Natural killer cell (primary cell): ENCODE measurements around the gene NSF. TPM values are rescaled to one million over a fixed set of nuclear protein-coding genes. Genes with fewer than 3 reads are reported as not detected.

ENCODE experiments used
- ATAC-seq, 3 donors: fragments of 150-1000 bp in 2 of 3; fragments of 200-7000 bp in 1 of 3; cut with Tn5 transposase; 1 replicate in 1 of 3; 2 replicates in 2 of 3; pipeline ENCODE4 v1.10.0; 2021; ENCODE audit warnings: mild to moderate bottlenecking in 2 of 3, moderate library complexity in 2 of 3
- DNase-seq, 2 donors: peaks; one replicate each; pipeline versions ENCODE4 v3.0.0 to v3.0.0-alpha.2; 2013 to 2021; ENCODE audit warnings: mixed read lengths in 1 of 2
- H3K27ac ChIP-seq: one replicate; pipeline ENCODE4 v1.5.1; 2013; ENCODE audit warnings: mild to moderate bottlenecking, low read length
- H3K27me3 ChIP-seq: one replicate; pipeline ENCODE4 v1.6.1; 2013; ENCODE audit warnings: low read length; ENCODE audit not compliant: control insufficient read depth, insufficient read depth
- H3K36me3 ChIP-seq: one replicate; pipeline ENCODE4 v1.6.1; 2013; ENCODE audit warnings: low read length; ENCODE audit not compliant: control insufficient read depth, insufficient read depth
- H3K4me1 ChIP-seq: one replicate; pipeline ENCODE4 v1.6.1; 2013; ENCODE audit warnings: low read length; ENCODE audit not compliant: control insufficient read depth, insufficient read depth
- H3K4me3 ChIP-seq: one replicate; pipeline ENCODE4 v1.5.1; 2013; ENCODE audit warnings: low read length
- H3K9me3 ChIP-seq: one replicate; pipeline ENCODE4 v1.6.1; 2013; ENCODE audit warnings: low read length; ENCODE audit not compliant: control insufficient read depth, insufficient read depth
- H3K27ac Mint-ChIP-seq, 2 donors: one replicate each; pipeline ENCODE4 v1.8.0; 2022; ENCODE audit warnings: mild to moderate bottlenecking in 2 of 2, mixed read lengths in 2 of 2, moderate library complexity in 1 of 2
- H3K27me3 Mint-ChIP-seq, 2 donors: one replicate each; pipeline ENCODE4 v1.8.0; 2022; ENCODE audit warnings: low read depth in 2 of 2, mixed read lengths in 2 of 2
- H3K36me3 Mint-ChIP-seq: one replicate; pipeline ENCODE4 v1.8.0; 2022; ENCODE audit warnings: mixed read lengths
- H3K4me1 Mint-ChIP-seq, 2 donors: one replicate each; pipeline ENCODE4 v1.8.0; 2022; ENCODE audit warnings: mixed read lengths in 2 of 2
- H3K4me3 Mint-ChIP-seq: one replicate; pipeline ENCODE4 v1.8.0; 2022; ENCODE audit warnings: mild to moderate bottlenecking, moderate library complexity, mixed read lengths
- H3K9me3 Mint-ChIP-seq, 2 donors: one replicate each; pipeline ENCODE4 v1.8.0; 2022; ENCODE audit warnings: mixed read lengths in 2 of 2
- CTCF ChIP-seq: fragments of 200-600 bp; IDR thresholded peaks from one replicate; pipeline ENCODE4 v1.8.0; 2022; ENCODE audit warnings: antibody characterized with exemption
- WGBS: methylation state at CpG from one replicate; pipeline ENCODE4 v1.1.7; 2013; ENCODE audit warnings: missing lambda C conversion rate; ENCODE audit not compliant: insufficient coverage; 5-methylcytosine and 5-hydroxymethylcytosine counted together
- intact Hi-C: fragments of 100-400 bp; cut with micrococcal nuclease; formaldehyde crosslinking; loops from one replicate; pipeline ENCODE4 v1.14.2; 2022
- total RNA-seq, 4 donors: library from RNA; stranded (reverse); fragments of 120-200 nt in 1 of 4; gene quantifications; one replicate each; pipeline versions ENCODE4 v1.2.3 to v1.2.4, GENCODE V29; 2013 to 2022

The NSF gene
- total RNA-seq, 3 donors from 2014 or later (not counting 1 experiment from before 2014, with no cell fraction given), result 32.2 to 45.1 (median 39.9) TPM

- under 1% methylated on average over 6 of the region's 6 CpGs for WGBS
- no peak for TF ChIP-seq CTCF
- no peaks in the 10 kb centered on the region for H3K9me3 Mint-ChIP-seq
Measured at GRCh38 chr17:46773221-46773605, 182.7 kb downstream of the NSF start.

GRCh38 chr17:46773676-46774075 is 183.2 kb downstream of the NSF start:
- Histone ChIP-seq H3K27me3 (peaks cover 7% of the 10 kb centered on the region), H3K36me3 (no peaks in the 10 kb centered on the region), H3K4me1 (peaks cover 40% of the 10 kb centered on the region), H3K9me3 (no peaks in the 10 kb centered on the region), H3K4me3 (no peak overlapping the region), H3K27ac (no peak overlapping the region)
- DNase-seq (no peak), ATAC-seq (no peak)
- peaks cover 7 to 15% of the 10 kb centered on the region in 2 donors for H3K27me3 Mint-ChIP-seq
- 72% methylated on average over 15 of the region's 15 CpGs for WGBS
- no peak overlapping the region for H3K27ac Mint-ChIP-seq
- TF ChIP-seq CTCF, result no peak
- no peaks in the 10 kb centered on the region for H3K36me3 Mint-ChIP-seq
- H3K4me1 Mint-ChIP-seq, result peaks cover 5 to 6% of the 10 kb centered on the region in 2 donors
- intact Hi-C loops, result no loop called here
- no peaks in the 10 kb centered on the region for H3K9me3 Mint-ChIP-seq
- no peak overlapping the region for H3K4me3 Mint-ChIP-seq

More at GRCh38 chr17:46773221-46773605, 182.7 kb downstream of the NSF start:
- intact Hi-C loops, result no loop called here
- H3K4me1 Mint-ChIP-seq, result peaks cover 5 to 6% of the 10 kb centered on the region in 2 donors
- ATAC-seq (peak; percentile 39 to 62 (median 46)), DNase-seq (peak in 1 of 2 donors; percentile 19)
- Histone ChIP-seq H3K4me1 (peaks cover 40% of the 10 kb centered on the region), H3K9me3 (no peaks in the 10 kb centered on the region), H3K27me3 (peaks cover 7% of the 10 kb centered on the region), H3K4me3 (no peak overlapping the region), H3K27ac (no peak overlapping the region), H3K36me3 (no peaks in the 10 kb centered on the region)
- peak overlapping the region; percentile 78 for H3K4me3 Mint-ChIP-seq
- no peaks in the 10 kb centered on the region for H3K36me3 Mint-ChIP-seq
- no peak overlapping the region for H3K27ac Mint-ChIP-seq
- H3K27me3 Mint-ChIP-seq, result peaks cover 7 to 11% of the 10 kb centered on the region in 2 donors

GRCh38 chr17:46774108-46774737 is 183.8 kb downstream of the NSF start:
- Mint-ChIP-seq H3K9me3 (no peaks in the 10 kb centered on the region), H3K27ac (no peak overlapping the region), H3K4me1 (peaks cover 5 to 6% of the 10 kb centered on the region in 2 donors), H3K36me3 (no peaks in the 10 kb centered on the region), H3K4me3 (peak overlapping the region; percentile 37), H3K27me3 (peaks cover 7 to 16% of the 10 kb centered on the region in 2 donors)
- H3K27me3 ChIP-seq, result peaks cover 7% of the 10 kb centered on the region
- H3K9me3 ChIP-seq, result no peaks in the 10 kb centered on the region
- H3K4me1 ChIP-seq, result peaks cover 40% of the 10 kb centered on the region
- no peak overlapping the region for H3K27ac ChIP-seq
- 97% methylated on average over 9 of the region's 10 CpGs for WGBS
- no peak for TF ChIP-seq CTCF
- no peak for DNase-seq
- H3K36me3 ChIP-seq, result no peaks in the 10 kb centered on the region
- no peak overlapping the region for H3K4me3 ChIP-seq
- no peak for ATAC-seq
- intact Hi-C loops, result no loop called here
